ENCODE results near the gene TAAR2. TPM values are rescaled to one million over a fixed set of nuclear protein-coding genes. Genes with fewer than 3 reads are reported as not detected.

TAAR2 gene
- total and polyA plus RNA-seq, 2 donors (not counting 1 experiment from before 2014, with no cell fraction given): not detected

GRCh38 chr6:132664309-132665034, 40.4 kb upstream of the TAAR2 start:
- H3K4me1 ChIP-seq (ENCODE audit: control insufficient read depth in 2 of 2, insufficient read depth in 2 of 2, low read length in 2 of 2): no peaks in the 10 kb centered on the region
- WGBS (ENCODE audit: insufficient coverage): 100% methylated on average over 1 of the region's 1 CpG
- no peak overlapping the region for H3K4me2 ChIP-seq (replicated peaks; ENCODE audit: low read depth, low read length, poor library complexity, severe bottlenecking)
- no peaks in the 10 kb centered on the region for H3K27me3 ChIP-seq (replicated peaks in 1 of 4; ENCODE audit: control extremely low read depth in 1 of 4, control insufficient read depth in 3 of 4, insufficient read depth in 4 of 4, low read length in 3 of 4)
- TF ChIP-seq EZH2 (IDR thresholded peaks at IDR 0.05; ENCODE audit: borderline replicate concordance, insufficient read depth, low read depth, low read length, poor library complexity, severe bottlenecking) (no peak), CTCF (IDR thresholded peaks at IDR 0.05) (no peak)
- Mint-ChIP-seq H3K27me3 (no peaks in the 10 kb centered on the region), H3K9me3 (ENCODE audit: insufficient read depth) (no peaks in the 10 kb centered on the region), H3K4me3 (no peak overlapping the region), H3K27ac (no peak overlapping the region), H3K4me1 (no peaks in the 10 kb centered on the region)
- ChIA-PET POLR2A (no interaction called here), CTCF (no interaction called here)
- DNase-seq (no peak), ATAC-seq (ENCODE audit: low read depth) (no peak)
- no peak overlapping the region for H3K9ac ChIP-seq (ENCODE audit: low read length)
- H3K9me3 ChIP-seq (ENCODE audit: control extremely low read depth in 1 of 3, control insufficient read depth in 2 of 3, insufficient read depth in 1 of 3, low read length in 2 of 3): no peaks in the 10 kb centered on the region
- intact Hi-C loops (cut with micrococcal nuclease): loop anchor here (5.0 to 10.0 kb wide), 3 partner anchors 148 to 1250 kb away; partner anchors contain the start of gene RPS12
- H3K36me3 ChIP-seq (replicated peaks in 1 of 2; ENCODE audit: control extremely low read depth in 1 of 2, control insufficient read depth in 1 of 2, extremely low read depth in 1 of 2, insufficient read depth in 2 of 2, low read length in 1 of 2): no peaks in the 10 kb centered on the region
- H3K4me3 ChIP-seq (ENCODE audit: control extremely low read depth in 1 of 5, extremely low read depth in 1 of 5, insufficient read depth in 1 of 5, low read depth in 2 of 5, low read length in 4 of 5): no peak overlapping the region
- H2AFZ ChIP-seq (ENCODE audit: insufficient read depth, low read depth, low read length, poor library complexity, severe bottlenecking): no peak overlapping the region
- no peaks in the 10 kb centered on the region for H3K79me2 ChIP-seq (ENCODE audit: control insufficient read depth, insufficient read depth, low read length)
- no peaks in the 10 kb centered on the region for H4K20me1 ChIP-seq (ENCODE audit: control insufficient read depth, insufficient read depth, low read length, poor library complexity, severe bottlenecking)
- no peak overlapping the region for H3K27ac ChIP-seq (ENCODE audit: low read length in 2 of 2)

- no peaks in the 10 kb centered on the region for H3K4me1 ChIP-seq (ENCODE audit: control insufficient read depth in 2 of 2, insufficient read depth in 2 of 2, low read length in 2 of 2)
- H3K27ac ChIP-seq (ENCODE audit: low read length in 2 of 2): no peak overlapping the region
- no peaks in the 10 kb centered on the region for H4K20me1 ChIP-seq (ENCODE audit: control insufficient read depth, insufficient read depth, low read length, poor library complexity, severe bottlenecking)
- 91% methylated on average over 1 of the region's 1 CpG for WGBS (ENCODE audit: insufficient coverage)
- H3K27me3 ChIP-seq (replicated peaks in 1 of 4; ENCODE audit: control extremely low read depth in 1 of 4, control insufficient read depth in 3 of 4, insufficient read depth in 4 of 4, low read length in 3 of 4): no peaks in the 10 kb centered on the region
- H3K79me2 ChIP-seq (ENCODE audit: control insufficient read depth, insufficient read depth, low read length): no peaks in the 10 kb centered on the region
- no peak overlapping the region for H3K4me2 ChIP-seq (replicated peaks; ENCODE audit: low read depth, low read length, poor library complexity, severe bottlenecking)
- TF ChIP-seq EZH2 (IDR thresholded peaks at IDR 0.05; ENCODE audit: borderline replicate concordance, insufficient read depth, low read depth, low read length, poor library complexity, severe bottlenecking) (no peak), CTCF (IDR thresholded peaks at IDR 0.05) (no peak)
- no peak overlapping the region for H3K4me3 ChIP-seq (ENCODE audit: control extremely low read depth in 1 of 5, extremely low read depth in 1 of 5, insufficient read depth in 1 of 5, low read depth in 2 of 5, low read length in 4 of 5)
- ATAC-seq (ENCODE audit: low read depth) (no peak), DNase-seq (no peak)
- intact Hi-C loops (cut with micrococcal nuclease): loop anchor here (10.0 kb wide), 1 partner anchor 1251 kb away; no protein-coding TSS in a partner anchor
- Mint-ChIP-seq H3K4me3 (no peak overlapping the region), H3K27me3 (no peaks in the 10 kb centered on the region), H3K27ac (no peak overlapping the region), H3K4me1 (no peaks in the 10 kb centered on the region), H3K9me3 (ENCODE audit: insufficient read depth) (no peaks in the 10 kb centered on the region)
- H2AFZ ChIP-seq (ENCODE audit: insufficient read depth, low read depth, low read length, poor library complexity, severe bottlenecking): no peak overlapping the region
- no peak overlapping the region for H3K9ac ChIP-seq (ENCODE audit: low read length)
- no peaks in the 10 kb centered on the region for H3K9me3 ChIP-seq (ENCODE audit: control extremely low read depth in 1 of 3, control insufficient read depth in 2 of 3, insufficient read depth in 1 of 3, low read length in 2 of 3)
- ChIA-PET CTCF (no interaction called here), POLR2A (no interaction called here)
- no peaks in the 10 kb centered on the region for H3K36me3 ChIP-seq (replicated peaks in 1 of 2; ENCODE audit: control extremely low read depth in 1 of 2, control insufficient read depth in 1 of 2, extremely low read depth in 1 of 2, insufficient read depth in 2 of 2, low read length in 1 of 2)
Measured at GRCh38 chr6:132663661-132664060, 39.6 kb upstream of the TAAR2 start.

Measured in B cell (primary cell).